Measurements from ENCODE around the gene TLE3. TPM values are rescaled to one million over a fixed set of nuclear protein-coding genes. Genes with fewer than 3 reads are reported as not detected.
A peak's percentile ranks its signal among the peaks of the same experiment; 100 is the strongest.

The TLE3 gene
- total RNA-seq, 1 donor = 12.3 TPM

- TF ChIP-seq CTCF (IDR thresholded peaks at IDR 0.05; ENCODE audit: insufficient read depth, low read length) = no peak
- H3K4me3 ChIP-seq (ENCODE audit: low read depth, low read length) = no peak overlapping the region
- DNase-seq (ENCODE audit: low read depth) = no peak
Measured at GRCh38 chr15:70002897-70003296, 94.8 kb downstream of the TLE3 start.

DNA sequence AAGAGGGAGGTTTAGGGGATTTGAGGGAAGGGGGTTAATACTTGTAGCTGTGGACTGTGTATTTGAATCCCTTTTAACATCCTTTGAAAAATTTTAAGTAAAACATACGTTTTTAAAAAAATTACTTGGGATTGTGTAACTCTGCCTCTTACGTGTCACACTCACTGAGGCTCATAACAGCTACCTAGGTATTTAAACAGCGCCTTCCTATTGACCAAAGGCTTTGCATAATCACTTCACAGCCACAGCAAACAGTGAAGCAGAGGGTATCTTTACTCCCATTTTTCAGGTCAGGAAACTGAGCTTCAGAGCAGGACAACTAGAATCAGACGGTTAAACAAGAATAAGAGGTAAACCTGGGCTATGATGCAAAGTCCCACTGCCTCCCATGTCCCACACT is 95.9 kb downstream of the TLE3 start:
- no peak overlapping the region for H3K4me3 ChIP-seq (ENCODE audit: low read depth, low read length)
- TF ChIP-seq CTCF (IDR thresholded peaks at IDR 0.05; ENCODE audit: insufficient read depth, low read length) = no peak
- DNase-seq (ENCODE audit: low read depth) = no peak

- no peak for TF ChIP-seq CTCF (IDR thresholded peaks at IDR 0.05; ENCODE audit: insufficient read depth, low read length)
- no peak for DNase-seq (ENCODE audit: low read depth)
- no peak overlapping the region for H3K4me3 ChIP-seq (ENCODE audit: low read depth, low read length)
Measured at GRCh38 chr15:69999392-70000085, 98.2 kb downstream of the TLE3 start.

GRCh38 chr15:69998541-69999391 is 99.0 kb downstream of the TLE3 start:
- H3K4me3 ChIP-seq (ENCODE audit: low read depth, low read length) = no peak overlapping the region
- no peak for DNase-seq (ENCODE audit: low read depth)

DNA sequence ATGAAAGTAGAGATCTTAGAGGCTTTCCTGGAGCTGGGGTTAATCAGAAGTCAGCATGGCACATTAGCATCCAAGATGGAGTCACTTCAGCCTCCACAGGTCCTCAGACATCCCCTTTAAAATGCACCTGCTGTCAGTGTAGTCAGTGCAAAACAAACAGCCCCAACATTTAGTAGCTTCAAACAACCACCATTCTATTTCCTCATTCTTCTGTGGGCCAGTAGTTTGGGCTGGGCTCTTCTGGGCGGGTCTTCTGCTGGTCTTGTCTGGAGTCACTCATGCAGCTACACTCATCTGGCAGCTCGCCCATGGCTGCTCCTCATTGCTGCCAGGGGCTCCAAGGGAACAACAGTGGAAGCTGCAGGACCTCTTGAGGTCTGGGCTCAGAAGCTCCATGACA is 99.9 kb downstream of the TLE3 start:
- DNase-seq (ENCODE audit: low read depth) = peak; percentile 37
- no peak overlapping the region for H3K4me3 ChIP-seq (ENCODE audit: low read depth, low read length)
- no peak for TF ChIP-seq CTCF (IDR thresholded peaks at IDR 0.05; ENCODE audit: insufficient read depth, low read length)

More at GRCh38 chr15:69998541-69999391, 99.0 kb downstream of the TLE3 start:
- TF ChIP-seq CTCF (IDR thresholded peaks at IDR 0.05; ENCODE audit: insufficient read depth, low read length) = no peak

Small RNA genes within 50 kb of the gene (small RNA-seq; reads per million reads assigned to genes)
- gene MIR629 = 3.0 reads per million, percentile 80 among the genes with 10 or more reads in this experiment

All from fibroblast of the aortic adventitia (primary cell).